ENCODE measurements around the gene MYO1H.

The MYO1H gene

GRCh38 chr12:109482894-109483293, 135.2 kb downstream of the MYO1H start:
- Histone ChIP-seq H3K4me1 (peaks cover 4% of the 10 kb centered on the region), H3K36me3 (ENCODE audit: control insufficient read depth, insufficient read depth, low read length) (no peaks in the 10 kb centered on the region), H3K27me3 (ENCODE audit: control insufficient read depth, insufficient read depth, low read length) (no peaks in the 10 kb centered on the region), H3K9ac (no peak overlapping the region), H3K4me3 (ENCODE audit: low read depth, low read length) (no peak overlapping the region), H3K27ac (no peak overlapping the region), H3K4me2 (ENCODE audit: low read length) (no peak overlapping the region), H3K79me2 (peaks cover 10% of the 10 kb centered on the region), H2AFZ (no peak overlapping the region), H3K9me3 (ENCODE audit: control insufficient read depth, low read length) (no peaks in the 10 kb centered on the region)
- TF ChIP-seq, protein P1, sequence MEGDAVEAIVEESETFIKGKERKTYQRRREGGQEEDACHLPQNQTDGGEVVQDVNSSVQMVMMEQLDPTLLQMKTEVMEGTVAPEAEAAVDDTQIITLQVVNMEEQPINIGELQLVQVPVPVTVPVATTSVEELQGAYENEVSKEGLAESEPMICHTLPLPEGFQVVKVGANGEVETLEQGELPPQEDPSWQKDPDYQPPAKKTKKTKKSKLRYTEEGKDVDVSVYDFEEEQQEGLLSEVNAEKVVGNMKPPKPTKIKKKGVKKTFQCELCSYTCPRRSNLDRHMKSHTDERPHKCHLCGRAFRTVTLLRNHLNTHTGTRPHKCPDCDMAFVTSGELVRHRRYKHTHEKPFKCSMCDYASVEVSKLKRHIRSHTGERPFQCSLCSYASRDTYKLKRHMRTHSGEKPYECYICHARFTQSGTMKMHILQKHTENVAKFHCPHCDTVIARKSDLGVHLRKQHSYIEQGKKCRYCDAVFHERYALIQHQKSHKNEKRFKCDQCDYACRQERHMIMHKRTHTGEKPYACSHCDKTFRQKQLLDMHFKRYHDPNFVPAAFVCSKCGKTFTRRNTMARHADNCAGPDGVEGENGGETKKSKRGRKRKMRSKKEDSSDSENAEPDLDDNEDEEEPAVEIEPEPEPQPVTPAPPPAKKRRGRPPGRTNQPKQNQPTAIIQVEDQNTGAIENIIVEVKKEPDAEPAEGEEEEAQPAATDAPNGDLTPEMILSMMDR (IDR thresholded peaks at IDR 0.05), result no peak

GRCh38 chr12:109483346-109483745, 135.6 kb downstream of the MYO1H start:
- Histone ChIP-seq H3K27me3 (ENCODE audit: control insufficient read depth, insufficient read depth, low read length) (no peaks in the 10 kb centered on the region), H3K9ac (no peak overlapping the region), H3K4me2 (ENCODE audit: low read length) (no peak overlapping the region), H3K79me2 (peaks cover 5% of the 10 kb centered on the region), H3K36me3 (ENCODE audit: control insufficient read depth, insufficient read depth, low read length) (no peaks in the 10 kb centered on the region), H3K4me1 (peaks cover 2% of the 10 kb centered on the region), H2AFZ (no peak overlapping the region), H3K4me3 (ENCODE audit: low read depth, low read length) (no peak overlapping the region), H3K27ac (no peak overlapping the region), H3K9me3 (ENCODE audit: control insufficient read depth, low read length) (no peaks in the 10 kb centered on the region)
- TF ChIP-seq, protein P1 (IDR thresholded peaks at IDR 0.05), result no peak

GRCh38 chr12:109485201-109485600, 137.5 kb downstream of the MYO1H start:
- H3K4me2 ChIP-seq (ENCODE audit: low read length), result no peak overlapping the region

DNA sequence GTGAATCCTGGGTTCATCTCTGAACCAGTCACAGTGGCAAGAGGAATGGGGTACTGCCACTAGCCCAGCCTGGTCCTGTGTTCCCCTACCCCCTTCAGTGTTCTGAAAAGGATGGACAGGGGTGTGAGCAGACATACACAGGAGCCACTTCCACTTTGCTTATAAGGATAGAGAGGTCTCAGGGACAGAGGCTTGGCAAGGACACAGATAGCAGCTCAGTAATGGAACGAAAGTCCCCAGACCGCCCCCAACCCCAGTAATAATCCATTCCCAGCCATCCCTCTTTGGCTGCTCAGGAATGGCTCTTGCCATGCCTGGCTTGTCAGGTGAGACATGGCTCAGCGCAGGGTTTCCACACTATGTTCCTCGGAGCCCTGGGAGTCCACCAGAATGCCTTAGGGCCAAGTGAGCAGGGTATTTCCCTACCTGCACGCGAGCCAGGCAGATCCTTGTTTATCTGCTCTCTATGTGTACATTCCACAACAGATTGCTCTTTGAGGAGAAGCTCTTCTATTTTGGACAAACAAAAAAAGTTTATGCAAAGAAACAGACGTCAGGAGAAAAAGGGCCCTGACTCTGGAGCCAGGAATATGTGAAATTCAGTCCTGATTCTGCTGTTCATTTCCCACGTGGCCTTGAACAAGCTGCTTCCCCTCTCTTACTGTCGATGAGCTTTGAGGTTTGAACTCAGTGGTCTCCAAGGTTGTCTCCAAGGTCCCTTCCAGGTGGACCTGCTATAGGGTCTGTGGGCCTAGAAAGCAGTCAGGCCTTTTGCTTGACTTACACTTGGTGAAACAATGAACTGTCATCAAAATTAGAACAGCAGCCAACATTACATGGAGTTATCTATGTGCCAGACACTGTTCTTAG, 139.7 kb downstream of the MYO1H start:
- Histone ChIP-seq H3K4me1 (no peaks in the 10 kb centered on the region), H3K27me3 (ENCODE audit: control insufficient read depth, insufficient read depth, low read length) (no peaks in the 10 kb centered on the region), H3K79me2 (no peaks in the 10 kb centered on the region), H2AFZ (no peak overlapping the region), H3K36me3 (ENCODE audit: control insufficient read depth, insufficient read depth, low read length) (no peaks in the 10 kb centered on the region), H3K4me2 (ENCODE audit: low read length) (no peak overlapping the region), H3K9ac (no peak overlapping the region), H3K9me3 (ENCODE audit: control insufficient read depth, low read length) (no peaks in the 10 kb centered on the region), H3K27ac (no peak overlapping the region), H3K4me3 (ENCODE audit: low read depth, low read length) (no peak overlapping the region)
- TF ChIP-seq, protein P1 (IDR thresholded peaks at IDR 0.05), result no peak

More at GRCh38 chr12:109485201-109485600, 137.5 kb downstream of the MYO1H start:
- Histone ChIP-seq H3K27me3 (ENCODE audit: control insufficient read depth, insufficient read depth, low read length) (no peaks in the 10 kb centered on the region), H3K36me3 (ENCODE audit: control insufficient read depth, insufficient read depth, low read length) (no peaks in the 10 kb centered on the region), H3K9ac (no peak overlapping the region), H3K4me3 (ENCODE audit: low read depth, low read length) (no peak overlapping the region), H3K4me1 (no peaks in the 10 kb centered on the region), H3K9me3 (ENCODE audit: control insufficient read depth, low read length) (no peaks in the 10 kb centered on the region), H3K27ac (no peak overlapping the region), H2AFZ (no peak overlapping the region), H3K79me2 (no peaks in the 10 kb centered on the region)
- TF ChIP-seq, protein P1 (IDR thresholded peaks at IDR 0.05), result no peak

Data from parathyroid adenoma (tissue), 2 donors.